ENCODE data around the gene TARM1.

The TARM1 gene

GRCh38 chr19:54035215-54036178 lies 45.7 kb downstream of the TARM1 start:
- no peaks in the 10 kb centered on the region for H3K36me3 ChIP-seq (ENCODE audit: control insufficient read depth in 2 of 2, insufficient read depth in 1 of 2, low read length in 2 of 2)
- H3K4me1 ChIP-seq (ENCODE audit: control insufficient read depth, insufficient read depth, low read length) = no peaks in the 10 kb centered on the region
- ChIA-PET POLR2A (no interaction called here), CTCF (interaction anchor here (0.6 to 0.9 kb wide), 5 partner anchors 47 to 355 kb away, joined by 3 to 5 read pairs (median 3); no protein-coding TSS in a partner anchor)
- H3K4me3 ChIP-seq (ENCODE audit: low read depth, low read length) = no peak overlapping the region
- TF ChIP-seq ZNF580 (tag by site-specific recombination; IDR thresholded peaks at IDR 0.05) = no peak
- TF ChIP-seq ZNF610 (tag by site-specific recombination; IDR thresholded peaks at IDR 0.05; ENCODE audit: borderline replicate concordance) = no peak
- TF ChIP-seq ZNF571 (tag by site-specific recombination; IDR thresholded peaks at IDR 0.05) = no peak
- no peak for TF ChIP-seq ZNF138 (tag by site-specific recombination; IDR thresholded peaks at IDR 0.05; ENCODE audit: borderline replicate concordance)
- no peak for TF ChIP-seq ZNF510 (tag by site-specific recombination; IDR thresholded peaks at IDR 0.05; ENCODE audit: insufficient replicate concordance)
- TF ChIP-seq BCL11A (tag by site-specific recombination; IDR thresholded peaks at IDR 0.05; ENCODE audit: low read depth) = no peak
- no peak for TF ChIP-seq KLF17 (tag by site-specific recombination; IDR thresholded peaks at IDR 0.05)
- no peak for TF ChIP-seq ZNF146 (tag by site-specific recombination; IDR thresholded peaks at IDR 0.05)
- TF ChIP-seq SALL2 (tag by site-specific recombination; IDR thresholded peaks at IDR 0.05; ENCODE audit: borderline replicate concordance) = no peak
- no peak for TF ChIP-seq ZNF585B (tag by site-specific recombination; IDR thresholded peaks at IDR 0.05)
- H3K9me3 ChIP-seq (ENCODE audit: control insufficient read depth, insufficient read depth, low read depth, low read length) = no peaks in the 10 kb centered on the region
- H3K27ac ChIP-seq (ENCODE audit: extremely low read depth, low read depth, low read length) = no peak overlapping the region

- no peak overlapping the region for H3K4me3 ChIP-seq (ENCODE audit: low read depth, low read length)
- no peaks in the 10 kb centered on the region for H3K9me3 ChIP-seq (ENCODE audit: control insufficient read depth, insufficient read depth, low read depth, low read length)
- H3K4me1 ChIP-seq (ENCODE audit: control insufficient read depth, insufficient read depth, low read length) = no peaks in the 10 kb centered on the region
- ChIA-PET POLR2A (interaction anchor here (0.6 kb wide), 1 partner anchor 221 kb away, joined by 6 read pairs; no protein-coding TSS in a partner anchor), CTCF (interaction anchor here (0.5 to 3.5 kb wide), 24 partner anchors 9 to 259 kb away, joined by 3 to 51 read pairs (median 4); no protein-coding TSS in a partner anchor)
- 0 out of 2 replicates have a peak, but pooled peaks have one; percentile 53 for TF ChIP-seq PRDM10 (tag by site-specific recombination; IDR thresholded peaks at IDR 0.05)
- 0 out of 2 replicates have a peak, but pooled peaks have one; percentile 27 for TF ChIP-seq CTCF (tag by site-specific recombination; IDR thresholded peaks at IDR 0.05)
- no peak for TF ChIP-seq WT1 (tag by site-specific recombination; IDR thresholded peaks at IDR 0.05)
- H3K36me3 ChIP-seq (ENCODE audit: control insufficient read depth in 2 of 2, insufficient read depth in 1 of 2, low read length in 2 of 2) = no peaks in the 10 kb centered on the region
- no peak overlapping the region for H3K27ac ChIP-seq (ENCODE audit: extremely low read depth, low read depth, low read length)
These were observed 50.1 kb downstream of the TARM1 start for GRCh38 chr19:54030895-54031586.

Measured in HEK293 (cell line).